OCI-LY7 (cell line): ENCODE measurements around the gene PARVB.

Experiments
- EZH2phosphoT487 ChIP-seq: fragments of 200-600 bp; sonication (generic); IDR thresholded peaks from 2 replicates; pipeline ENCODE4 v1.6.1; 2018; ENCODE audit warnings: low read depth, borderline replicate concordance, mild to moderate bottlenecking, mixed run types, antibody characterized with exemption, low read length, moderate library complexity, mixed read lengths
- TF ChIP-seq, protein P1 (sequence below): fragments of 200-600 bp; sonication (generic); conservative IDR thresholded peaks from 2 replicates; pipeline ENCODE4 v1.5.1; 2014; ENCODE audit warnings: mild to moderate bottlenecking, antibody characterized with exemption, low read length, moderate library complexity, mixed read lengths

DNA sequence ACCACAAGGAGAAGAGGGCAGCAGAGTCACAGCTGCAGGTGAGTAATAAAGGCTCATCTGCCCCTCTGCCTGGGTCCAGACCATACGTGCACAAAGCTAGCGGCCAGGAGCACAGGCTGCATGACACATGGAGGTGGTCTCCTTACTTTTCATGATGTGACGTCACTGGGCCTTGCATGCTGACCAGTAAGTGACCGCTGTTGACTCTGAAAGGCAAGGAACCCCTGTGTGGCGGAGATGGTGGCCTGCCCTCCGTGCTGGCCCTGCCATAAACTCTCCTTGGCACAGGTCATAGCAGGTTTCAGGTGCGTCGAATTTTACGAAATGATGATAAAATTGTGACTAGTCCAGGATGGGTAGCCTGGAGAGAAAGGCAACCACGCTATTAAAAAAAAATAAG, 149.1 kb downstream of the PARVB start:
- TF ChIP-seq, protein P1, sequence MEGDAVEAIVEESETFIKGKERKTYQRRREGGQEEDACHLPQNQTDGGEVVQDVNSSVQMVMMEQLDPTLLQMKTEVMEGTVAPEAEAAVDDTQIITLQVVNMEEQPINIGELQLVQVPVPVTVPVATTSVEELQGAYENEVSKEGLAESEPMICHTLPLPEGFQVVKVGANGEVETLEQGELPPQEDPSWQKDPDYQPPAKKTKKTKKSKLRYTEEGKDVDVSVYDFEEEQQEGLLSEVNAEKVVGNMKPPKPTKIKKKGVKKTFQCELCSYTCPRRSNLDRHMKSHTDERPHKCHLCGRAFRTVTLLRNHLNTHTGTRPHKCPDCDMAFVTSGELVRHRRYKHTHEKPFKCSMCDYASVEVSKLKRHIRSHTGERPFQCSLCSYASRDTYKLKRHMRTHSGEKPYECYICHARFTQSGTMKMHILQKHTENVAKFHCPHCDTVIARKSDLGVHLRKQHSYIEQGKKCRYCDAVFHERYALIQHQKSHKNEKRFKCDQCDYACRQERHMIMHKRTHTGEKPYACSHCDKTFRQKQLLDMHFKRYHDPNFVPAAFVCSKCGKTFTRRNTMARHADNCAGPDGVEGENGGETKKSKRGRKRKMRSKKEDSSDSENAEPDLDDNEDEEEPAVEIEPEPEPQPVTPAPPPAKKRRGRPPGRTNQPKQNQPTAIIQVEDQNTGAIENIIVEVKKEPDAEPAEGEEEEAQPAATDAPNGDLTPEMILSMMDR, result no peak
- no peak for TF ChIP-seq EZH2phosphoT487
